ENCODE measurements around the gene TNNI3K.

The TNNI3K gene

GRCh38 chr1:74395571-74395970 lies 160.4 kb downstream of the TNNI3K start:
- DNase-seq = no peak

GRCh38 chr1:74396462-74396861 lies 161.3 kb downstream of the TNNI3K start:
- no peak for DNase-seq

GRCh38 chr1:74396933-74397332 lies 161.7 kb downstream of the TNNI3K start:
- DNase-seq = no peak

- no peak for DNase-seq
Measured at GRCh38 chr1:74399249-74399648, 164.1 kb downstream of the TNNI3K start.

GRCh38 chr1:74402873-74403272 lies 167.7 kb downstream of the TNNI3K start:
- no peak for DNase-seq

GRCh38 chr1:74403606-74404005 lies 168.4 kb downstream of the TNNI3K start:
- no peak for DNase-seq

GRCh38 chr1:74406759-74407158 lies 171.6 kb downstream of the TNNI3K start:
- DNase-seq = no peak

GRCh38 chr1:74407902-74408301 lies 172.7 kb downstream of the TNNI3K start:
- no peak for DNase-seq

GRCh38 chr1:74412244-74412643 lies 177.1 kb downstream of the TNNI3K start:
- DNase-seq = no peak

GRCh38 chr1:74415935-74416334 lies 180.7 kb downstream of the TNNI3K start:
- DNase-seq = no peak

- no peak for DNase-seq
Measured at GRCh38 chr1:74419611-74420010, 184.4 kb downstream of the TNNI3K start.

- no peak for DNase-seq
Measured at GRCh38 chr1:74420467-74420866, 185.3 kb downstream of the TNNI3K start.

- no peak for DNase-seq
Measured at GRCh38 chr1:74422421-74423292, 187.5 kb downstream of the TNNI3K start.

- DNase-seq = no peak
Measured at GRCh38 chr1:74423471-74423870, 188.3 kb downstream of the TNNI3K start.

- DNase-seq = no peak
Measured at GRCh38 chr1:74425676-74426075, 190.5 kb downstream of the TNNI3K start.

- no peak for DNase-seq
Measured at GRCh38 chr1:74426208-74426937, 191.2 kb downstream of the TNNI3K start.

GRCh38 chr1:74427681-74428080 lies 192.5 kb downstream of the TNNI3K start:
- DNase-seq = no peak

GRCh38 chr1:74429580-74429979 lies 194.4 kb downstream of the TNNI3K start:
- DNase-seq = no peak

GRCh38 chr1:74430342-74430934 lies 195.3 kb downstream of the TNNI3K start:
- no peak for DNase-seq

- DNase-seq = no peak
Measured at GRCh38 chr1:74431531-74431930, 196.3 kb downstream of the TNNI3K start.

- DNase-seq = no peak
Measured at GRCh38 chr1:74432325-74432724, 197.1 kb downstream of the TNNI3K start.

GRCh38 chr1:74434321-74434720 lies 199.1 kb downstream of the TNNI3K start:
- DNase-seq = no peak

GRCh38 chr1:74436078-74436477 lies 200.9 kb downstream of the TNNI3K start:
- DNase-seq = no peak

GRCh38 chr1:74437035-74437434 lies 201.8 kb downstream of the TNNI3K start:
- DNase-seq = no peak

Measured in cortex of kidney (tissue), 1 donor.